ENCODE measurements around the gene BBS9.

DNA sequence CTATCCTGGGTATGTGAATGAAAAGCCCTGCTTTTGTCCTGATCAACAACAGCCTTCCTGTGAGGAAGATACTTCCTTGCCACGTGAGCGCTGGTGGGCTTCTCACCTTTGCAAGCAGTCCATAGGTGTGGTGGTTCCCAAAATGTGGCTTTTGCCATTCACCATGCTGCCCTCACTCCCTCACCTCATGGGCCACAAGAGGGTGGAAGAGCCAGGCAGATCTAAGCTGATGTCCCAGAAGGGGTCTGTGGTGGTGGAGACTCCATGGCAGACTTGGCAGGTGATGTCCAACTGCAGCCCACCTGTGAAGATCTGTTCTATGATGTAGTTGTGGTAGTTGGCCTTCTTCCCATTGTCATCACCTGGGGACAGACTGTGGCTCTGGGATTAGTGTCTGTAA, 147.4 kb downstream of the BBS9 start:
- TF ChIP-seq CTCF (IDR thresholded peaks at IDR 0.05), result no peak
- TF ChIP-seq ZFX (IDR thresholded peaks at IDR 0.05; ENCODE audit: borderline replicate concordance), result no peak
